Measurements from ENCODE around the gene PBRM1. TPM values are rescaled to one million over a fixed set of nuclear protein-coding genes. Genes with fewer than 3 reads are reported as not detected.
A peak's percentile ranks its signal among the peaks of the same experiment; 100 is the strongest.

PBRM1 gene
- total RNA-seq, 1 donor from 2014 or later: 78.3 TPM

DNA sequence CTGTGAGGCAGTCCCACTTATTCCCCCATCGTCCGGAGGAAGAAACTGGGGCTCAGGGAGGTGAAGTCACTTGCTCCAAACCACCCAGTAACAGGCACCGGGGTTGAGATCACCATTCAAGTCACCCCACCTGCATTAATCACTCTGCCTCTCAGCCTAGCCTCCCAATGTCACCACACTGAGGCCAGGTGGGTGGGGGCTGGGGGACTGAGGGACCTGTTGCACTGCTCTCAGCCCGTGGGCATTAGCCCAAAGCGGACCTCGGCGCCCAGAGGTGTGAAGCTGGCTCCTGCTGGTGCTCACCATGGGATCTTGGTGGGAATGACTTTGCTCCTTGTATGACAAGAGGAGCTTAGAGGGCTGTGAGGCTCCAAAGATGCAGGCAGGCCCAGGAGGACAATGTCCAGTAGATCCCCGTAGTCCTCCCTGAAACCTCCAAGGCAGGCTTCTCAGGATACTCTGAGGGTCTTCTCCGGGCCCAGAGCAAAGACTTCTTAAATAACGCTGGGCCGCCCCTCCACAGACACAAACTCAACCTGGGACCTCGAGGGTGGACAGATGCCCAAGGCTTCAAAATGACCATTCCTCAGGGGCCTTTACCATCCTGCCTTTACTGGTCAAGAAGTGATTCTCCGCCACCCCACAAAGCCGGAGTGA, 153.7 kb downstream of the PBRM1 start:
- Mint-ChIP-seq H3K27me3 (ENCODE audit: unreplicated experiment) (no peaks in the 10 kb centered on the region), H3K36me3 (ENCODE audit: unreplicated experiment) (peaks cover 15% of the 10 kb centered on the region), H3K9me3 (ENCODE audit: unreplicated experiment) (no peaks in the 10 kb centered on the region), H3K4me1 (ENCODE audit: unreplicated experiment) (peaks cover 26% of the 10 kb centered on the region), H3K27ac (ENCODE audit: unreplicated experiment) (peak overlapping the region; percentile 75), H3K4me3 (ENCODE audit: unreplicated experiment) (peak overlapping the region; percentile 81)
- DNase-seq (ENCODE audit: extremely low spot score, unreplicated experiment): peak; percentile 80
- TF ChIP-seq, protein P1, sequence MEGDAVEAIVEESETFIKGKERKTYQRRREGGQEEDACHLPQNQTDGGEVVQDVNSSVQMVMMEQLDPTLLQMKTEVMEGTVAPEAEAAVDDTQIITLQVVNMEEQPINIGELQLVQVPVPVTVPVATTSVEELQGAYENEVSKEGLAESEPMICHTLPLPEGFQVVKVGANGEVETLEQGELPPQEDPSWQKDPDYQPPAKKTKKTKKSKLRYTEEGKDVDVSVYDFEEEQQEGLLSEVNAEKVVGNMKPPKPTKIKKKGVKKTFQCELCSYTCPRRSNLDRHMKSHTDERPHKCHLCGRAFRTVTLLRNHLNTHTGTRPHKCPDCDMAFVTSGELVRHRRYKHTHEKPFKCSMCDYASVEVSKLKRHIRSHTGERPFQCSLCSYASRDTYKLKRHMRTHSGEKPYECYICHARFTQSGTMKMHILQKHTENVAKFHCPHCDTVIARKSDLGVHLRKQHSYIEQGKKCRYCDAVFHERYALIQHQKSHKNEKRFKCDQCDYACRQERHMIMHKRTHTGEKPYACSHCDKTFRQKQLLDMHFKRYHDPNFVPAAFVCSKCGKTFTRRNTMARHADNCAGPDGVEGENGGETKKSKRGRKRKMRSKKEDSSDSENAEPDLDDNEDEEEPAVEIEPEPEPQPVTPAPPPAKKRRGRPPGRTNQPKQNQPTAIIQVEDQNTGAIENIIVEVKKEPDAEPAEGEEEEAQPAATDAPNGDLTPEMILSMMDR (IDR thresholded peaks at IDR 0.05): no peak

DNA sequence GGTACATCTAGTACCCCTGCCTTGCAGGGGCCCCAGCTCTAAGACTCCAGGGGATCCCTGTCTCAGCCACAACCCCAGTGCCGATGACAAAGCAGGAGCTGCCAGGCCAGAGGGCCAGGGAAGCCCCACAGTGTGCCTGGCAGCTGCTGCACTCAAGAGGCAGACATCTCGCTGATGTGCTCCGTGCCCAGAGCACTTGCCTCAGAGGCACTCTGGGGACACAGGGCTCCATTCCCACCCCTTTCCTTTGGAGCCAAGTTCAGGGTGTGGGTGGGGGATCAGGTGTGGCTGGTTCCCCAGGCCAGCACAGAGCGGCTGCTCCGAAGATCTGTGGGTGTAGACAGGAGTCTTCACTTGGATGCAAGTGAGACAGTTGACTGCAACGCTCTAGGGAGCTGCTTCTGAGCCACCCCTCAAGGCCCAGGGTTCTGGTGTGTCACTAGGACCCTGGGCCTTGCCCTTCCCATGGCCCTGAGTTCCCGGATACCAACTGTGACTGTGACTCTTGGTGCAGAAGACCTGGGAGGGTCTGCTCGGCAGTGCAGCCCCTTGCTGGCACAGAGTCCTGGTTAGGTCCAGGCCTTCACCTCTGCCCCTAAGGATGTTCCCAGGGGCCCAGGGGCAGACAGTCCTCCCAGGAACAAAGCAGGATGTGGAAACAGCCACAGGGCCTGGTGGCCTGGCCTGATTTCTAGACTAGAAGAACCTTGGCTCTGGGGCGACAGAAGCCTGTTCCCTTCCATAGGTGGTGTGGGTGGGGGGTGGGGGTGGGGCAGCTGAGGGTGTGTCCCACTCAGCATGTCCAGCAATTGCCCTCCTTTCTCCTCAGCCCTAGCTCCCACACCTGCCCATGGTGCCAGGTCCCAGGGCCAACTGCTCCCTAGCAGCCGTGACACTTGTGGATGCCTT, 154.5 kb downstream of the PBRM1 start:
- Mint-ChIP-seq H3K27ac (ENCODE audit: unreplicated experiment) (no peak overlapping the region), H3K27me3 (ENCODE audit: unreplicated experiment) (no peaks in the 10 kb centered on the region), H3K36me3 (ENCODE audit: unreplicated experiment) (peaks cover 13% of the 10 kb centered on the region), H3K4me1 (ENCODE audit: unreplicated experiment) (peaks cover 26% of the 10 kb centered on the region), H3K9me3 (ENCODE audit: unreplicated experiment) (no peaks in the 10 kb centered on the region), H3K4me3 (ENCODE audit: unreplicated experiment) (no peak overlapping the region)
- TF ChIP-seq, protein P1 (IDR thresholded peaks at IDR 0.05): no peak
- DNase-seq (ENCODE audit: extremely low spot score, unreplicated experiment): peak; percentile 59

DNA sequence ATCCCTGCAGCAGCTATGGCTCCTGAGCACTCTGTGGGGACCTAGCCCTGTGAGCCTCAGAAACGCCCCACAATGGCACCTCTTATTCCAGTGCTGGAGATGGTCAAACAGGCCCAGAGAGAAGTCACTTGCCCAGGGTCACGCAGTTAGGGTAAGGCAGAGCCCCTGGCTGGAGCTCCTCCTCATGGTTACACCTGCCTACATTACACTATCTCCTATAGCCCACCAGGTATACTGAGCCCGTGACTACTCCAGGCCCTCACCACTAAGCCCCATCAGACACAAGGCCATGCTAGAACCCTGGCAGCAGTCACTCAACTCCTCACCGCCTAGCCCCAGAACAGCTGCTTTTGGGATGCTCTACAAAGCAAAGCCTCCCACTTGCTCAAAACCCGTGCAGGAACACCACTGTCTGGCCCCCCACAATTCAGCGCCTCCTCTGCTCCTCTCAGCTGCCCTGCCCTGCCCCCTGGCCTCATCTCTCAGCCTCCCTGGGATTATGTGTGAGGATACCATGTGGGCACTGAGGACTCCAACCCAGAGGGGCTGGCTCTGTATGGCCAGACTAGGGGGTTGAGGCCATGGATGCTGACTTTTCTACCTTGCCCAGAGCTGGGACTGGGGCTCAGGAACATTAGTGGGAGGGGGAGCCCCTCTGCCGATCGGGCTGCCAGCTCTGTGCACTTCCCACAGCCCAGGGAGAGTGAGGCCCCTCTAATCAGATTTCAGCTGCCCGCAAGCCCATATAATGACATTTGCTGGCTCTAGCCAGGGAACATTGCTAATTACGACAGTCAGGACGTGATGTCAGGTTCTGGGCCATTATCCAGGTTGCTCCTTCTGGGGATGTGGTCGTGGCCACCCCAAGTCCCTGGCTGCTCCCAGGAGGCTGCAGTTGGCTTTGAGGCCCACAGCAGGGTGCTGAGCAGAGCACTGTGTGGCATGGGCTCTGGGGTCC, 156.1 kb downstream of the PBRM1 start:
- no peak overlapping the region for H3K27ac Mint-ChIP-seq (ENCODE audit: unreplicated experiment)
- no peaks in the 10 kb centered on the region for H3K9me3 Mint-ChIP-seq (ENCODE audit: unreplicated experiment)
- H3K27me3 Mint-ChIP-seq (ENCODE audit: unreplicated experiment): no peaks in the 10 kb centered on the region
- no peak for DNase-seq (ENCODE audit: extremely low spot score, unreplicated experiment)
- TF ChIP-seq, protein P1 (IDR thresholded peaks at IDR 0.05): no peak
- H3K4me1 Mint-ChIP-seq (ENCODE audit: unreplicated experiment): peaks cover 16% of the 10 kb centered on the region
- no peak overlapping the region for H3K4me3 Mint-ChIP-seq (ENCODE audit: unreplicated experiment)
- peaks cover 13% of the 10 kb centered on the region for H3K36me3 Mint-ChIP-seq (ENCODE audit: unreplicated experiment)

GRCh38 chr3:52528586-52529375, 156.9 kb downstream of the PBRM1 start:
- DNase-seq (ENCODE audit: extremely low spot score, unreplicated experiment): no peak
- Mint-ChIP-seq H3K4me3 (ENCODE audit: unreplicated experiment) (no peak overlapping the region), H3K36me3 (ENCODE audit: unreplicated experiment) (peaks cover 20% of the 10 kb centered on the region), H3K27ac (ENCODE audit: unreplicated experiment) (no peak overlapping the region), H3K9me3 (ENCODE audit: unreplicated experiment) (no peaks in the 10 kb centered on the region), H3K4me1 (ENCODE audit: unreplicated experiment) (peaks cover 13% of the 10 kb centered on the region), H3K27me3 (ENCODE audit: unreplicated experiment) (no peaks in the 10 kb centered on the region)
- TF ChIP-seq, protein P1 (IDR thresholded peaks at IDR 0.05): no peak
